ENCODE measurements around the gene PGK1.

PGK1 gene

GRCh38 chrX:78098108-78098507 lies 5.9 kb upstream of the PGK1 start:
- Histone ChIP-seq H3K4me1 (ENCODE audit: control insufficient read depth, insufficient read depth, low read length) (no peaks in the 10 kb centered on the region), H3K9me3 (ENCODE audit: control insufficient read depth, low read length) (no peaks in the 10 kb centered on the region), H3K9ac (ENCODE audit: low read length) (no peak overlapping the region), H3K27me3 (ENCODE audit: control insufficient read depth, insufficient read depth, low read length) (no peaks in the 10 kb centered on the region), H3K36me3 (ENCODE audit: control insufficient read depth, insufficient read depth, low read length) (no peaks in the 10 kb centered on the region), H3K4me3 (ENCODE audit: low read length) (no peak overlapping the region)

DNA sequence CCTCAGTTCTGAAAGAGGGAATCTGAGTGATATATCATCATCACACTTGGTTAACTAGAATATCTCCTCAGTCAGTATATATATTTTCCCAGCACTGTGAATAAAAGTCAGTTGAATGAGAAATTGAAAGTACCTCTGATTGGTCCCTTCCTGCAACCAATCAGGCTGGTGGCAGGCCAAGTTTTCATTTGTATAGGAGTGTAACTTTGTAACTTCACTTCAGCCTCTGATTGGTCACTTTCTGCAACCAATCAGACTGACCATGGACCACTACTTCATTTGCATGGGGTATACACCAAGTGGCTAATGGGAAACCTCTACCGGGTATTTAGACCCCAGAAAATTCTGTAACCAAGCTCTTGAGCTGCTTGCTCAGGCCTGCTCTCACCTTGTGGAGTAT lies 2.0 kb upstream of the PGK1 start:
- peaks cover 12% of the 10 kb centered on the region for H3K4me1 ChIP-seq (ENCODE audit: control insufficient read depth, insufficient read depth, low read length)
- no peak overlapping the region for H3K9ac ChIP-seq (ENCODE audit: low read length)
- no peaks in the 10 kb centered on the region for H3K27me3 ChIP-seq (ENCODE audit: control insufficient read depth, insufficient read depth, low read length)
- H3K9me3 ChIP-seq (ENCODE audit: control insufficient read depth, low read length) = no peaks in the 10 kb centered on the region
- no peaks in the 10 kb centered on the region for H3K36me3 ChIP-seq (ENCODE audit: control insufficient read depth, insufficient read depth, low read length)
- no peak overlapping the region for H3K4me3 ChIP-seq (ENCODE audit: low read length)

GRCh38 chrX:78103001-78103622 lies 936 bp upstream of the PGK1 start:
- no peaks in the 10 kb centered on the region for H3K36me3 ChIP-seq (ENCODE audit: control insufficient read depth, insufficient read depth, low read length)
- H3K9ac ChIP-seq (ENCODE audit: low read length) = peak overlapping the region; percentile 47
- H3K9me3 ChIP-seq (ENCODE audit: control insufficient read depth, low read length) = no peaks in the 10 kb centered on the region
- H3K4me1 ChIP-seq (ENCODE audit: control insufficient read depth, insufficient read depth, low read length) = peaks cover 14% of the 10 kb centered on the region
- H3K27me3 ChIP-seq (ENCODE audit: control insufficient read depth, insufficient read depth, low read length) = no peaks in the 10 kb centered on the region
- no peak overlapping the region for H3K4me3 ChIP-seq (ENCODE audit: low read length)

GRCh38 chrX:78104447-78105176 lies 564 bp downstream of the PGK1 start:
- Histone ChIP-seq H3K36me3 (ENCODE audit: control insufficient read depth, insufficient read depth, low read length) (no peaks in the 10 kb centered on the region), H3K9ac (ENCODE audit: low read length) (peak overlapping the region; percentile 98), H3K4me3 (ENCODE audit: low read length) (peak overlapping the region; percentile 95), H3K9me3 (ENCODE audit: control insufficient read depth, low read length) (no peaks in the 10 kb centered on the region), H3K27me3 (ENCODE audit: control insufficient read depth, insufficient read depth, low read length) (no peaks in the 10 kb centered on the region), H3K4me1 (ENCODE audit: control insufficient read depth, insufficient read depth, low read length) (peaks cover 17% of the 10 kb centered on the region)

DNA sequence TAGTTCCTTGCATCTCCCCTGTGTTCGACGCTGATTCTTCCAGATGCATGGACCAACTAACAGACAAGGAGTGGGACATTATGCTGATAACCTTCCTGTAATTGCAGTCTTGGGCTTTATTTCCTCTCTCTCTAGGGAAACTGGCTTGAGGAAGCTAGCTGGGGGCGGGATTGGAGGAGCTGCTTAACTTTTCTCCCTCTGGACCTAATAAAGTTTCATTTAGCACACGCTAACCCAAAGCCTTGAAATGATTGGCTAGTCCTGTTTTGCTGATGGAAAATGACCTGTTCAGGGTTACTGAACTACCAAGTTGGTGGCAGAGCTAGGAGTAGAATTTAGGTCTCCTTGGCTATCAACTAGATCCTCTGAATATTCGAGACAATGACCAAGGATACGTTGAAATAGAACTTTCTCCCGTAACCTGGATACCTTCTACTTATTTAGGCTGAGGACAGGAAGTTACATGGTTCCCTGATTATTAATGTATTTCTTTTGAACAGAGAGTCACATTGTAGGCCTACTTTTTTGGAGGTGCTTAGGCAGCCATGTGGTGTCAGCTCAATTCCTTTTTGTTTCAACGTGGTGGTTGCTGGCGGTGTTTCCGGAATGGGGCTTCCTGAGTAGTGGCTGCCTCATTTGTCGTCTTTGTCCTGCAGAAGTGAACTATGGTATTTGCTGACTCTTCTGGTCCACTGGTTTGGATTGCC lies 2.0 kb downstream of the PGK1 start:
- no peaks in the 10 kb centered on the region for H3K9me3 ChIP-seq (ENCODE audit: control insufficient read depth, low read length)
- no peak overlapping the region for H3K9ac ChIP-seq (ENCODE audit: low read length)
- no peak overlapping the region for H3K4me3 ChIP-seq (ENCODE audit: low read length)
- H3K27me3 ChIP-seq (ENCODE audit: control insufficient read depth, insufficient read depth, low read length) = no peaks in the 10 kb centered on the region
- H3K36me3 ChIP-seq (ENCODE audit: control insufficient read depth, insufficient read depth, low read length) = no peaks in the 10 kb centered on the region
- peaks cover 17% of the 10 kb centered on the region for H3K4me1 ChIP-seq (ENCODE audit: control insufficient read depth, insufficient read depth, low read length)

DNA sequence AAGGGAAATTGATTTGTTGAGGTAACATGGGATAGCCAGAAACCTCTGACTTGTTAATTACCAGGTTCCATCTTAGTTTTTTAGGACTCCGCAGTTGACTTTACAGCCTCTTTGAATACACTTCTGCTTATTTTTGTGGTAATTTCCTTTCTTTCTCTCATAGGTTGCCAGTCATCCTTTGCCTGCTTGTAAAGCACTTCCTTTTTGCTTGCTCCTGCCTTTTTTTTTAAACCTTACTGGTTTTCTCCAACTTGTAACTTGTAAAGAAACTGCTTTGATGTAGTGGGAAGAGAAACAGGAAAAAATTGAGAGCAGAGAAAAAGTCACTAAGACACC lies 2.6 kb downstream of the PGK1 start:
- Histone ChIP-seq H3K9me3 (ENCODE audit: control insufficient read depth, low read length) (no peaks in the 10 kb centered on the region), H3K4me1 (ENCODE audit: control insufficient read depth, insufficient read depth, low read length) (peaks cover 17% of the 10 kb centered on the region), H3K9ac (ENCODE audit: low read length) (no peak overlapping the region), H3K4me3 (ENCODE audit: low read length) (no peak overlapping the region), H3K36me3 (ENCODE audit: control insufficient read depth, insufficient read depth, low read length) (no peaks in the 10 kb centered on the region), H3K27me3 (ENCODE audit: control insufficient read depth, insufficient read depth, low read length) (no peaks in the 10 kb centered on the region)

GRCh38 chrX:78109458-78109857 lies 5.4 kb downstream of the PGK1 start:
- no peak overlapping the region for H3K9ac ChIP-seq (ENCODE audit: low read length)
- no peaks in the 10 kb centered on the region for H3K27me3 ChIP-seq (ENCODE audit: control insufficient read depth, insufficient read depth, low read length)
- H3K9me3 ChIP-seq (ENCODE audit: control insufficient read depth, low read length) = no peaks in the 10 kb centered on the region
- H3K36me3 ChIP-seq (ENCODE audit: control insufficient read depth, insufficient read depth, low read length) = no peaks in the 10 kb centered on the region
- no peak overlapping the region for H3K4me3 ChIP-seq (ENCODE audit: low read length)
- H3K4me1 ChIP-seq (ENCODE audit: control insufficient read depth, insufficient read depth, low read length) = peaks cover 17% of the 10 kb centered on the region

DNA sequence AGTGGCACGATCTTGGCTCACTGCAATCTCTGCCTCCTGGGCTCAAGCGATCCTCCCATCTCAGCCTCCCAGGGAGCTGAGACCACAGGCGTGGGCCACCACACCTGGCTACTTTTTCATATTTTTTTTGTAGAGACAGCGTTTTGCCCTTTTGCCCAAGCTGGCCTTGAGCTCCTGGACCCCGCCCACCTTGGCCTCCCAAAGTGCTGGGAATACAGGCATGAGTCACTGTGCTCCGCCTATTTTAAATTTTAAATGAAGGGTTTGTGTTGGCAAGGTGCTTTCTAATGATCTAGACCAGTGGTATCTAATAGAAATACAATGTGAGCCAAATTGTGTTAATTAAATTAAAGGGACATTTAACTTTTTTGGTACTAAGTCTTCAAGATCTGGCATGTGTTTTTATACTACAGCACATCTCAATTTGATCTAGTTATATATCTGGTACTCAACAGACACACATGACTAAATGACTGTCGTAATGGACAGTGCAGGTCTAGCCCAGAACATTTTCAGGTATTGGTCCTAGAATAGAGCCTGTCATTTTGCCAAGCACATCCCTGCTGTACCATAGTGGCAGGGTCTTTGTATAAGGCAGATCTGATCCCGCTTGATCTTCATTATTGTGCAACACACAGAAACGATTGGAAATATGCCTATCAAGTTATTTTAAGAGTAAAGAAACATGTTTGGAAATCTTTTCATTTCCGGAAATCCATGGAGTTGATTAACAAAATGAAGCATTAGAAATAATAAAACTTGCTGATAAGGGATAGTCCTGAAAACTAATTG lies 7.3 kb downstream of the PGK1 start:
- Histone ChIP-seq H3K36me3 (ENCODE audit: control insufficient read depth, insufficient read depth, low read length) (no peaks in the 10 kb centered on the region), H3K9me3 (ENCODE audit: control insufficient read depth, low read length) (no peaks in the 10 kb centered on the region), H3K4me3 (ENCODE audit: low read length) (no peak overlapping the region), H3K9ac (ENCODE audit: low read length) (no peak overlapping the region), H3K27me3 (ENCODE audit: control insufficient read depth, insufficient read depth, low read length) (no peaks in the 10 kb centered on the region), H3K4me1 (ENCODE audit: control insufficient read depth, insufficient read depth, low read length) (peaks cover 10% of the 10 kb centered on the region)

GRCh38 chrX:78116365-78116764 lies 12.3 kb downstream of the PGK1 start:
- Histone ChIP-seq H3K4me3 (ENCODE audit: low read length) (no peak overlapping the region), H3K9ac (ENCODE audit: low read length) (no peak overlapping the region), H3K36me3 (ENCODE audit: control insufficient read depth, insufficient read depth, low read length) (no peaks in the 10 kb centered on the region), H3K4me1 (ENCODE audit: control insufficient read depth, insufficient read depth, low read length) (peaks cover 5% of the 10 kb centered on the region), H3K27me3 (ENCODE audit: control insufficient read depth, insufficient read depth, low read length) (no peaks in the 10 kb centered on the region), H3K9me3 (ENCODE audit: control insufficient read depth, low read length) (no peaks in the 10 kb centered on the region)

DNA sequence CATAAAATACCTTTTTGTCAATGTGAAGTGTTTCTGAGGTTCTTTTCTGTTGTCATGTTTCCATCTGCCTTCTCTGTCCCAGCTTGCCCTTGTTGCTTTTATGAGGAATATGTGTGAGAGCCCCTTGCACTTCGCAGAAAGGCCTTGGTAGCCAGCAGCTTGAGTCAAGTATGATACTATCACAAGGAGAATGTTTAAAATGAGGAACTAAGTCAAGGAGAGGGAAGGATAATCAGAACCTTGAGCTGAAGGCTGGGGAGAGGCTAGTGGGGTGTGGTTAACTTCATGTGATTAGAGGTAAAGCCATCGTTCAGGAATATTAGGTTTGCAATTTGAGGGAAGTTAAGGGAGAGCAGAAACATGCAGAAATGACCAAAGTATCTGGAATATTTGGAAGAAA lies 12.7 kb downstream of the PGK1 start:
- Histone ChIP-seq H3K27me3 (ENCODE audit: control insufficient read depth, insufficient read depth, low read length) (no peaks in the 10 kb centered on the region), H3K4me1 (ENCODE audit: control insufficient read depth, insufficient read depth, low read length) (peaks cover 5% of the 10 kb centered on the region), H3K9ac (ENCODE audit: low read length) (no peak overlapping the region), H3K36me3 (ENCODE audit: control insufficient read depth, insufficient read depth, low read length) (no peaks in the 10 kb centered on the region), H3K9me3 (ENCODE audit: control insufficient read depth, low read length) (no peaks in the 10 kb centered on the region), H3K4me3 (ENCODE audit: low read length) (no peak overlapping the region)

DNA sequence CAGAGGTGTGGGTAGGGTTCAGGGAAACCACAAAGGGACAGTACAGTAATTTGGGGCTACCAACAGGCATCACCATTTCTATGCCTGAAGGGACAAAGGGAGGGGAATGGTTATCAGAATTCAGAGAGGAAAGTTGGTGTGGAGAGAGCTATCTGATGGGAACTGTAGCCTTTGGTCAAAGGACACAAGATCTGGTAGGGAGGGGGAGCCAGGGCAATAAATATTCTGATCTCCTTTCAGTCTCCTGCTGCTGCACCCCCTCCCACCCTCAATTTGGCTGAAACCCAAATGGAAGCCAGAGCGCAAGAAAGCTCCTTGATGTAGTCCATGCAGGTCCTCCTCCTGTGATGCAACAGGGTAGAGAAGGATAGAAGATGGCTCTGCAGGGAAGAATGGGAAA lies 14.6 kb downstream of the PGK1 start:
- peaks cover 5% of the 10 kb centered on the region for H3K4me1 ChIP-seq (ENCODE audit: control insufficient read depth, insufficient read depth, low read length)
- H3K4me3 ChIP-seq (ENCODE audit: low read length) = no peak overlapping the region
- H3K9ac ChIP-seq (ENCODE audit: low read length) = no peak overlapping the region
- no peaks in the 10 kb centered on the region for H3K27me3 ChIP-seq (ENCODE audit: control insufficient read depth, insufficient read depth, low read length)
- H3K9me3 ChIP-seq (ENCODE audit: control insufficient read depth, low read length) = no peaks in the 10 kb centered on the region
- H3K36me3 ChIP-seq (ENCODE audit: control insufficient read depth, insufficient read depth, low read length) = no peaks in the 10 kb centered on the region
